ENCODE measurements around the gene CTNNA3.

CTNNA3 gene

DNA sequence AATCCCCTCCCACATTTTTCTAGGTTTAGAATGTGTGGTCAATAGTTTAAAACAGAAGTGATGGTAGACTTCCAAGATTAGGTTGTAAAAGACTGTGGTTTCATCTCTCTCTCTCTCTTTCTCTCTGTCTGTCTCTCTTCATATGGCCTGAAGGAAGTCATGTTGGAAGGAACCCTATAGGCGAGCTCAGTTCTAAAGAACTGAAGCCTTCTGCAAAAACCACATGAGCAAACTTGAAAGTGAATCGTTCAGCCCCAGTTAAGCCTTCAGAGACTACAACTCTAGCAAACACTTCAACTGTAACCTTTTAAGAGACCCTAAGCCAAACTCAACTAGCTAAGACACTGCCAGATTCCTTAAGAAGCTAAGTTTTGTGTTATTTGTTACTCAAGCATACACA, 1477.7 kb downstream of the CTNNA3 start:
- Histone ChIP-seq H4K20me1 (ENCODE audit: low read depth, low read length) (no peaks in the 10 kb centered on the region), H3K36me3 (ENCODE audit: low read length) (no peaks in the 10 kb centered on the region), H3K4me2 (ENCODE audit: low read depth, low read length, poor library complexity, severe bottlenecking) (no peak overlapping the region), H3K9ac (ENCODE audit: low read length) (no peak overlapping the region), H3K27me3 (ENCODE audit: low read length) (no peaks in the 10 kb centered on the region), H3K27ac (ENCODE audit: low read depth, low read length) (no peak overlapping the region), H3K9me3 (ENCODE audit: insufficient read depth, low read length) (no peaks in the 10 kb centered on the region), H2AFZ (ENCODE audit: low read depth, low read length, severe bottlenecking) (no peak overlapping the region), H3K4me3 (ENCODE audit: insufficient read depth, low read length, poor library complexity, severe bottlenecking) (no peak overlapping the region), H3K79me2 (ENCODE audit: insufficient read depth, low read length) (no peaks in the 10 kb centered on the region), H3K9me2 (replicated peaks; ENCODE audit: insufficient read depth, low read length) (no peaks in the 10 kb centered on the region), H3F3A (ENCODE audit: insufficient read depth) (no peaks in the 10 kb centered on the region)
- TF ChIP-seq, protein P1, sequence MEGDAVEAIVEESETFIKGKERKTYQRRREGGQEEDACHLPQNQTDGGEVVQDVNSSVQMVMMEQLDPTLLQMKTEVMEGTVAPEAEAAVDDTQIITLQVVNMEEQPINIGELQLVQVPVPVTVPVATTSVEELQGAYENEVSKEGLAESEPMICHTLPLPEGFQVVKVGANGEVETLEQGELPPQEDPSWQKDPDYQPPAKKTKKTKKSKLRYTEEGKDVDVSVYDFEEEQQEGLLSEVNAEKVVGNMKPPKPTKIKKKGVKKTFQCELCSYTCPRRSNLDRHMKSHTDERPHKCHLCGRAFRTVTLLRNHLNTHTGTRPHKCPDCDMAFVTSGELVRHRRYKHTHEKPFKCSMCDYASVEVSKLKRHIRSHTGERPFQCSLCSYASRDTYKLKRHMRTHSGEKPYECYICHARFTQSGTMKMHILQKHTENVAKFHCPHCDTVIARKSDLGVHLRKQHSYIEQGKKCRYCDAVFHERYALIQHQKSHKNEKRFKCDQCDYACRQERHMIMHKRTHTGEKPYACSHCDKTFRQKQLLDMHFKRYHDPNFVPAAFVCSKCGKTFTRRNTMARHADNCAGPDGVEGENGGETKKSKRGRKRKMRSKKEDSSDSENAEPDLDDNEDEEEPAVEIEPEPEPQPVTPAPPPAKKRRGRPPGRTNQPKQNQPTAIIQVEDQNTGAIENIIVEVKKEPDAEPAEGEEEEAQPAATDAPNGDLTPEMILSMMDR (IDR thresholded peaks at IDR 0.05; ENCODE audit: insufficient read depth, low read length, poor library complexity, severe bottlenecking) = no peak
- TF ChIP-seq EZH2phosphoT487 (conservative IDR thresholded peaks at IDR 0.05; ENCODE audit: low read length) = no peak

DNA sequence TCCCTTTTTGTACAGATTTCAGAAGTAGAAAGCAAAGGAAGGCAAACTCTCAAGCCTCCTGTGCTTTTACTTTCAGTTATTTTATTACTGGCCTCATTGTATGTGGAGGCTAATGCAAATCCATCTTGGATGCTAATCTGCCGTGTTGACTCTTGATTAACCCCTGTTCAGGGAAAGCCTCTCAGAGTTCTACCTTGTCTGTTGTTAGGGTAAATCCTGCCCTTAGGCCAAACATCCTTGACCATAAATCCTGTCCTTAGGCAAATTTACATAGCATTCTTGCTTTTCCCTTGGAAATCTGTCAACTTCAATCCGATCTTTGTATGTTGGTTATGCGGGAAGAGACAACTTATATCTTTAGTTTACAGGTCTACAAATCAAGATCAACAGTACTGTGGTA, 1480.1 kb downstream of the CTNNA3 start:
- TF ChIP-seq, protein P1 (IDR thresholded peaks at IDR 0.05; ENCODE audit: insufficient read depth, low read length, poor library complexity, severe bottlenecking) = no peak
- no peak for TF ChIP-seq EZH2phosphoT487 (conservative IDR thresholded peaks at IDR 0.05; ENCODE audit: low read length)
- Histone ChIP-seq H3F3A (ENCODE audit: insufficient read depth) (no peaks in the 10 kb centered on the region), H3K79me2 (ENCODE audit: insufficient read depth, low read length) (no peaks in the 10 kb centered on the region), H3K27me3 (ENCODE audit: low read length) (no peaks in the 10 kb centered on the region), H3K36me3 (ENCODE audit: low read length) (no peaks in the 10 kb centered on the region), H3K27ac (ENCODE audit: low read depth, low read length) (no peak overlapping the region), H3K9me2 (replicated peaks; ENCODE audit: insufficient read depth, low read length) (no peaks in the 10 kb centered on the region), H3K4me2 (ENCODE audit: low read depth, low read length, poor library complexity, severe bottlenecking) (no peak overlapping the region), H2AFZ (ENCODE audit: low read depth, low read length, severe bottlenecking) (no peak overlapping the region), H3K4me3 (ENCODE audit: insufficient read depth, low read length, poor library complexity, severe bottlenecking) (no peak overlapping the region), H3K9ac (ENCODE audit: low read length) (no peak overlapping the region), H3K9me3 (ENCODE audit: insufficient read depth, low read length) (no peaks in the 10 kb centered on the region), H4K20me1 (ENCODE audit: low read depth, low read length) (no peaks in the 10 kb centered on the region)

DNA sequence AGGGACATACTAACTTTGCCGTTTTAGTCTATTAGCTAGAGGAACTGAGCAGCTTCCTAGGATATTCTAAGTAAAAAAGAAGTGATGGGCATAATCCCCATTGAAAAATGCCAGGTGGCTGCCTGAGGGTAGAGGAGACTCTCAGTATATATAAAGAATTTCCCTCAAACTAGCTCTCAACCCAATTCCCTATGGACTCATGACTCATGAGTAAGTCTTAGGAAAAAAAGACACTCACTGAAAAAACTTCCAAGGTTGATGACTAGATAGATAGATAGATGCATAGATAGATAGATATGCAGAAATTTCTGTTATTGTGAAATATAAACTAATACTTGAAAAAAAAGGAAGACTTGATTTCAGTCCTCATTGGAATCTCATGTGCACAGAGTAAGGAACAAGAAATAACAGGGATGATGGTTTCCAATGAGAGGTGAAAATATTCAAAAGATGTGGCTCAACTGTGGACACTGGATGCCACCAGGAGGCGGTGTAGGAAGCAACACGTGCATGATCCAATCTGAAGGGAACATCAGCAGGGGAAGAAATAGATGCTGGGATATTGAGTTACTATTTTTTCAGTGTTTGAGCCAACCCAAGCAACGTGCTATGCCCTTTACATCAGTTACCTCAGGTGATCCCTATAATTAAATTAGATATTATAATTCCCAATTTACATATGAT, 1481.1 kb downstream of the CTNNA3 start:
- TF ChIP-seq, protein P1 (IDR thresholded peaks at IDR 0.05; ENCODE audit: insufficient read depth, low read length, poor library complexity, severe bottlenecking) = no peak
- no peak for TF ChIP-seq EZH2phosphoT487 (conservative IDR thresholded peaks at IDR 0.05; ENCODE audit: low read length)
- H3K79me2 ChIP-seq (ENCODE audit: insufficient read depth, low read length) = no peaks in the 10 kb centered on the region
- no peak overlapping the region for H3K4me3 ChIP-seq (ENCODE audit: insufficient read depth, low read length, poor library complexity, severe bottlenecking)
- H3K27ac ChIP-seq (ENCODE audit: low read depth, low read length) = no peak overlapping the region
- no peaks in the 10 kb centered on the region for H3F3A ChIP-seq (ENCODE audit: insufficient read depth)
- no peaks in the 10 kb centered on the region for H3K9me2 ChIP-seq (replicated peaks; ENCODE audit: insufficient read depth, low read length)
- no peaks in the 10 kb centered on the region for H4K20me1 ChIP-seq (ENCODE audit: low read depth, low read length)
- no peaks in the 10 kb centered on the region for H3K36me3 ChIP-seq (ENCODE audit: low read length)
- H3K9ac ChIP-seq (ENCODE audit: low read length) = no peak overlapping the region
- no peaks in the 10 kb centered on the region for H3K27me3 ChIP-seq (ENCODE audit: low read length)
- no peak overlapping the region for H3K4me2 ChIP-seq (ENCODE audit: low read depth, low read length, poor library complexity, severe bottlenecking)
- no peak overlapping the region for H2AFZ ChIP-seq (ENCODE audit: low read depth, low read length, severe bottlenecking)
- no peaks in the 10 kb centered on the region for H3K9me3 ChIP-seq (ENCODE audit: insufficient read depth, low read length)
